ENCODE measurements around the gene RPH3AL.

GRCh38 chr17:353838-354234 is 1.2 kb upstream of the RPH3AL start:
- TF ChIP-seq CTCF (IDR thresholded peaks at IDR 0.05 in 4 of 5, conservative IDR thresholded peaks at IDR 0.05 in 1 of 5) (no peak), POLR2A (IDR thresholded peaks at IDR 0.05) (no peak)

All from gastrocnemius medialis (tissue), 4 donors.